Suprapubic skin (tissue), 4 donors: Measurements from ENCODE around the gene EEF1A2. TPM values are rescaled to one million over a fixed set of nuclear protein-coding genes. Genes with fewer than 3 reads are reported as not detected.

Experiments
- DNase-seq, 2 donors: peaks; one replicate each; pipeline ENCODE4 v3.0.0-alpha.2; 2019; ENCODE audit warnings: low spot score in 2 of 2
- H3K27ac ChIP-seq: fragments of 200-600 bp; sonication (generic); one replicate; pipeline ENCODE4 v1.5.1; 2019
- H3K27me3 ChIP-seq: fragments of 200-600 bp; sonication (generic); one replicate; pipeline ENCODE4 v1.5.1; 2019
- H3K36me3 ChIP-seq: fragments of 200-600 bp; sonication (generic); one replicate; pipeline ENCODE4 v1.5.1; 2019
- H3K4me1 ChIP-seq: fragments of 200-600 bp; sonication (generic); one replicate; pipeline ENCODE4 v1.5.1; 2019
- H3K4me3 ChIP-seq: fragments of 200-600 bp; sonication (generic); one replicate; pipeline ENCODE4 v1.5.1; 2019; ENCODE audit warnings: mild to moderate bottlenecking
- H3K9me3 ChIP-seq: fragments of 200-600 bp; sonication (generic); one replicate; pipeline ENCODE4 v1.5.1; 2019
- CTCF ChIP-seq, 2 donors: fragments of 200-600 bp in 1 of 2; fragments of 450-650 bp in 1 of 2; sonication (generic) in 1 of 2; IDR thresholded peaks; one replicate each; pipeline ENCODE4 v1.5.1; 2016 to 2019; ENCODE audit warnings: antibody characterized with exemption in 2 of 2, mild to moderate bottlenecking in 1 of 2, moderate library complexity in 1 of 2
- EP300 ChIP-seq: sonication (generic); formaldehyde crosslinking; IDR thresholded peaks from one replicate; pipeline ENCODE4 v1.6.1; 2017; ENCODE audit warnings: antibody characterized with exemption
- POLR2A ChIP-seq, 2 donors: fragments of 450-650 bp; IDR thresholded peaks; one replicate each; pipeline ENCODE4 v1.6.1; 2017; ENCODE audit warnings: antibody characterized with exemption in 2 of 2, mild to moderate bottlenecking in 2 of 2, moderate library complexity in 2 of 2
- POLR2AphosphoS5 ChIP-seq, 3 donors: sonication (generic); formaldehyde crosslinking; IDR thresholded peaks; one replicate each; pipeline ENCODE4 v1.6.1; 2017; ENCODE audit warnings: antibody characterized with exemption in 3 of 3
- WGBS: methylation state at CpG from one replicate; pipeline ENCODE4 v1.1.5; 2018; 5-methylcytosine and 5-hydroxymethylcytosine counted together
- total RNA-seq, 4 donors: library from RNA; depleted of rRNA; stranded (reverse); fragments of >200 nt; gene quantifications; one replicate each; pipeline ENCODE4 v1.1.0, GENCODE V29; 2016

EEF1A2 gene
- total RNA-seq, 4 donors from 2014 or later = 4.8 to 13.4 (median 12.0) TPM

GRCh38 chr20:63542031-63542559 is 43.2 kb upstream of the EEF1A2 start:
- Histone ChIP-seq H3K27ac (no peak overlapping the region), H3K27me3 (peaks cover 12% of the 10 kb centered on the region), H3K36me3 (no peaks in the 10 kb centered on the region), H3K4me1 (peaks cover 64% of the 10 kb centered on the region), H3K9me3 (no peaks in the 10 kb centered on the region), H3K4me3 (no peak overlapping the region)
- WGBS = 79% methylated on average over 13 of the region's 36 CpGs
- TF ChIP-seq CTCF (IDR thresholded peaks at IDR 0.05) (no peak), POLR2AphosphoS5 (IDR thresholded peaks at IDR 0.05) (no peak), POLR2A (IDR thresholded peaks at IDR 0.05) (no peak), EP300 (no peak)
- DNase-seq = no peak

GRCh38 chr20:63541371-63541770 is 42.5 kb upstream of the EEF1A2 start:
- Histone ChIP-seq H3K9me3 (no peaks in the 10 kb centered on the region), H3K27ac (no peak overlapping the region), H3K4me1 (peaks cover 71% of the 10 kb centered on the region), H3K36me3 (no peaks in the 10 kb centered on the region), H3K4me3 (no peak overlapping the region), H3K27me3 (peaks cover 6% of the 10 kb centered on the region)
- no peak for DNase-seq
- TF ChIP-seq POLR2A (IDR thresholded peaks at IDR 0.05) = no peak
- no peak for TF ChIP-seq CTCF (IDR thresholded peaks at IDR 0.05)
- no peak for TF ChIP-seq EP300
- TF ChIP-seq POLR2AphosphoS5 (IDR thresholded peaks at IDR 0.05) = no peak
- 93% methylated on average over 23 of the region's 28 CpGs for WGBS

- no peak for TF ChIP-seq EP300
- TF ChIP-seq POLR2AphosphoS5 (IDR thresholded peaks at IDR 0.05) = no peak
- TF ChIP-seq POLR2A (IDR thresholded peaks at IDR 0.05) = no peak
- TF ChIP-seq CTCF (IDR thresholded peaks at IDR 0.05) = no peak
- WGBS = 61% methylated on average over 12 of the region's 49 CpGs
- H3K27me3 ChIP-seq = no peaks in the 10 kb centered on the region
- no peak overlapping the region for H3K27ac ChIP-seq
- H3K4me3 ChIP-seq = no peak overlapping the region
- peaks cover 75% of the 10 kb centered on the region for H3K4me1 ChIP-seq
- H3K36me3 ChIP-seq = no peaks in the 10 kb centered on the region
- no peaks in the 10 kb centered on the region for H3K9me3 ChIP-seq
- no peak for DNase-seq
Measured at GRCh38 chr20:63540417-63541186, 41.7 kb upstream of the EEF1A2 start.

GRCh38 chr20:63539441-63540370 is 40.8 kb upstream of the EEF1A2 start:
- WGBS = 73% methylated on average over 5 of the region's 29 CpGs
- no peak for DNase-seq
- H3K4me3 ChIP-seq = no peak overlapping the region
- peaks cover 3% of the 10 kb centered on the region for H3K27me3 ChIP-seq
- no peaks in the 10 kb centered on the region for H3K9me3 ChIP-seq
- H3K36me3 ChIP-seq = no peaks in the 10 kb centered on the region
- no peak overlapping the region for H3K27ac ChIP-seq
- H3K4me1 ChIP-seq = peaks cover 79% of the 10 kb centered on the region
- TF ChIP-seq EP300 (no peak), CTCF (IDR thresholded peaks at IDR 0.05) (no peak), POLR2AphosphoS5 (IDR thresholded peaks at IDR 0.05) (no peak), POLR2A (IDR thresholded peaks at IDR 0.05) (no peak)

GRCh38 chr20:63539092-63539430 is 40.2 kb upstream of the EEF1A2 start:
- H3K36me3 ChIP-seq = no peaks in the 10 kb centered on the region
- H3K9me3 ChIP-seq = no peaks in the 10 kb centered on the region
- no peak overlapping the region for H3K27ac ChIP-seq
- no peak for DNase-seq
- no peak overlapping the region for H3K4me3 ChIP-seq
- no CpG with 5 or more reads among the region's 12 CpGs for WGBS
- TF ChIP-seq POLR2AphosphoS5 (IDR thresholded peaks at IDR 0.05) = no peak
- TF ChIP-seq EP300 = no peak
- no peak for TF ChIP-seq CTCF (IDR thresholded peaks at IDR 0.05)
- no peak for TF ChIP-seq POLR2A (IDR thresholded peaks at IDR 0.05)
- H3K27me3 ChIP-seq = peaks cover 7% of the 10 kb centered on the region
- H3K4me1 ChIP-seq = peaks cover 86% of the 10 kb centered on the region
